HepG2 (cell line): ENCODE measurements around the gene CABLES2. TPM values are rescaled to one million over a fixed set of nuclear protein-coding genes. Genes with fewer than 3 reads are reported as not detected.

Experiments
- ATAC-seq: fragments of 200-7000 bp; cut with Tn5 transposase; 3 replicates; pipeline ENCODE4 v1.9.1; 2020; ENCODE audit warnings: mild to moderate bottlenecking, moderate library complexity
- BruUV-seq: library from RNA; stranded (reverse); fragments of 400-500 nt; replicated peaks from 2 replicates; lab custom pipeline; 2021; lab: Mats Ljungman, UMichigan
- CTCF ChIA-PET: fragments of 300-600 bp; formaldehyde crosslinking; extraction: SDS; loops from one replicate; lab custom pipeline; 2021; ENCODE audit warnings: low total read pairs, inconsistent platforms, low intra/inter-chr PET ratio; lab: Yijun Ruan, JAX
- POLR2A ChIA-PET: fragments of 350-600 bp; sonication (Branson Sonifier 250); formaldehyde crosslinking; loops from one replicate; lab custom pipeline; 2020; ENCODE audit warnings: antibody characterized with exemption, inconsistent platforms; lab: Yijun Ruan, JAX
- DNase-seq: peaks from one replicate; pipeline ENCODE4 v3.0.0-alpha.2; 2015; ENCODE audit warnings: low spot score
- FAIRE-seq: peaks from 3 replicates; lab custom pipeline; 2011; peaks lifted over from hg19 to GRCh38; lab: Jason Lieb, UNC
- H2AFZ ChIP-seq: one replicate; pipeline ENCODE4 v1.6.1; 2011; ENCODE audit warnings: low read length, inconsistent platforms
- H3K27ac ChIP-seq: fragments of 300-600 bp; 3 replicates; pipeline ENCODE4 v1.8.0; 2011; ENCODE audit warnings: mixed run types, mild to moderate bottlenecking, mixed read lengths, low read length, inconsistent platforms; ENCODE audit not compliant: insufficient read depth; ENCODE audit errors: extremely low read length
- H3K27me3 ChIP-seq, 2 experiments: fragments of 200-600 bp in 1 of 2; 2 replicates in 1 of 2; 3 replicates in 1 of 2; pipeline versions ENCODE4 v1.6.0 to v1.8.0; 2011; ENCODE audit warnings: low read length in 2 of 2, mild to moderate bottlenecking in 2 of 2, moderate library complexity in 2 of 2, inconsistent platforms in 1 of 2; ENCODE audit not compliant: insufficient read depth in 2 of 2, control insufficient read depth in 1 of 2
- H3K36me3 ChIP-seq, 2 experiments: fragments of 200-600 bp in 1 of 2; replicated peaks in 1 of 2; 2 replicates in 1 of 2; 3 replicates in 1 of 2; pipeline versions ENCODE4 v1.5.1 to v1.8.0; 2011; ENCODE audit warnings: low read length in 2 of 2, inconsistent platforms in 1 of 2; ENCODE audit not compliant: insufficient read depth in 2 of 2, control insufficient read depth in 1 of 2
- H3K4me1 ChIP-seq: 2 replicates; pipeline ENCODE4 v1.5.1; 2012; ENCODE audit warnings: low read length, inconsistent platforms; ENCODE audit not compliant: insufficient read depth
- H3K4me2 ChIP-seq: 2 replicates; pipeline ENCODE4 v1.6.0; 2011; ENCODE audit warnings: low read depth, low read length, inconsistent platforms
- H3K4me3 ChIP-seq, 3 experiments: fragments of 200-600 bp in 1 of 3; sonication (generic), shearing (Covaris generic) in 1 of 3; replicated peaks in 1 of 3; 2 replicates each; pipeline ENCODE4 v1.5.1; 2011 to 2016; ENCODE audit warnings: low read length in 3 of 3, inconsistent platforms in 2 of 3, low read depth in 2 of 3, mild to moderate bottlenecking in 2 of 3, control low read depth in 1 of 3, mixed read lengths in 1 of 3; ENCODE audit not compliant: insufficient read depth in 1 of 3
- H3K79me2 ChIP-seq: one replicate; pipeline ENCODE4 v1.6.1; 2011; ENCODE audit warnings: low read length, inconsistent platforms; ENCODE audit not compliant: insufficient read depth
- H3K9ac ChIP-seq: 2 replicates; pipeline ENCODE4 v1.6.0; 2011; ENCODE audit warnings: mild to moderate bottlenecking, low read depth, low read length, inconsistent platforms; ENCODE audit not compliant: insufficient read depth
- H3K9me3 ChIP-seq: 2 replicates; pipeline ENCODE4 v1.5.1; 2012; ENCODE audit warnings: mild to moderate bottlenecking, low read length
- H4K20me1 ChIP-seq: 2 replicates; pipeline ENCODE4 v1.6.0; 2011; ENCODE audit warnings: inconsistent platforms, mild to moderate bottlenecking, low read length, moderate library complexity; ENCODE audit not compliant: insufficient read depth
- ATF7 ChIP-seq, 2 experiments: fragments of 450-650 bp in 1 of 2; sonication (generic) in 1 of 2; formaldehyde crosslinking in 1 of 2; IDR thresholded peaks; 2 replicates each; pipeline versions ENCODE4 v1.4.0 to v1.6.1; 2016 to 2020; ENCODE audit warnings: antibody characterized with exemption in 1 of 2, mild to moderate bottlenecking in 1 of 2, missing genetic modification reagents in 1 of 2
- KDM1A ChIP-seq: IDR thresholded peaks from 2 replicates; pipeline ENCODE4 v1.6.1; 2016; ENCODE audit warnings: missing compliant biosample characterization
- MAFF ChIP-seq: IDR thresholded peaks from 2 replicates; pipeline ENCODE4 v1.6.1; 2011; ENCODE audit warnings: low read depth, low read length, improper control_type of control experiment
- MAFK ChIP-seq, 2 experiments: IDR thresholded peaks in 1 of 2; conservative IDR thresholded peaks in 1 of 2; 2 replicates each; pipeline ENCODE4 v1.6.1; 2011; ENCODE audit warnings: improper control_type of control experiment in 2 of 2, low read length in 2 of 2
- MED8 ChIP-seq: sonication (generic); formaldehyde crosslinking; IDR thresholded peaks from 2 replicates; pipeline ENCODE4 v1.8.1; 2023; ENCODE audit warnings: mild to moderate bottlenecking, missing genetic modification reagents; ENCODE audit not compliant: insufficient replicate concordance
- NAIF1 ChIP-seq: sonication (generic); formaldehyde crosslinking; IDR thresholded peaks from 2 replicates; pipeline ENCODE4 v1.5.0; 2020; ENCODE audit warnings: mild to moderate bottlenecking, missing genetic modification reagents, borderline replicate concordance
- NFAT5 ChIP-seq: sonication (generic); formaldehyde crosslinking; IDR thresholded peaks from 2 replicates; pipeline ENCODE4 v1.4.0; 2020; ENCODE audit warnings: missing genetic modification reagents
- ZBTB20 ChIP-seq: sonication (generic); formaldehyde crosslinking; IDR thresholded peaks from 2 replicates; pipeline ENCODE4 v1.8.1; 2023; ENCODE audit warnings: missing genetic modification reagents, low read depth, mild to moderate bottlenecking, borderline replicate concordance
- ZFP37 ChIP-seq: sonication (generic); formaldehyde crosslinking; IDR thresholded peaks from 2 replicates; pipeline ENCODE4 v1.4.0; 2020; ENCODE audit warnings: missing genetic modification reagents, borderline replicate concordance
- ZMYM3 ChIP-seq: sonication (generic); formaldehyde crosslinking; IDR thresholded peaks from 2 replicates; pipeline ENCODE4 v1.5.1; 2020; ENCODE audit warnings: mild to moderate bottlenecking, missing genetic modification reagents
- ZNF629 ChIP-seq: sonication (generic); formaldehyde crosslinking; conservative IDR thresholded peaks from 2 replicates; pipeline ENCODE4 v1.5.0; 2020; ENCODE audit warnings: missing genetic modification reagents
- WGBS: methylation state at CpG from one replicate; pipeline ENCODE4 v1.1.6; 2017; ENCODE audit warnings: low lambda C conversion rate; 5-methylcytosine and 5-hydroxymethylcytosine counted together
- in situ Hi-C: cut with HindIII; loops from 2 replicates; pipeline ENCODE4 v1.10.0; 2017; ENCODE audit warnings: low pct_unique_long_range_greater_than_20kb; ENCODE audit not compliant: extremely low pct_ligation_motif_present
- intact Hi-C: fragments of 100-400 bp; cut with micrococcal nuclease; formaldehyde crosslinking; loops from one replicate; pipeline ENCODE4 v1.10.0; 2022; ENCODE audit not compliant: unreplicated experiment
- polyA plus RNA-seq, 8 experiments: library from polyadenylated mRNA; depleted of rRNA in 3 of 8; stranded (reverse) in 7 of 8; unstranded in 1 of 8; fragments of >200 nt; fragmentation: Illumina TruSeq in 4 of 8; extraction: Trizol in 4 of 8; gene quantifications; 2 replicates each; pipeline versions ENCODE4 v1.2.1 to v1.2.3, GENCODE V29; 2011 to 2016; ENCODE audit warnings: low read depth in 4 of 8, missing spikeins in 1 of 8, mixed read lengths in 1 of 8; ENCODE audit not compliant: insufficient read depth in 1 of 8
- total RNA-seq, 5 experiments: library from RNA; depleted of rRNA; stranded (reverse); fragments of >200 nt; fragmentation: Illumina TruSeq; extraction: Trizol; gene quantifications; 2 replicates each; pipeline ENCODE4 v1.2.3, GENCODE V29; 2016; ENCODE audit warnings: low read depth in 1 of 5

Gene CABLES2
- total and polyA plus RNA-seq, 2 of the 13 experiments (the other 11 are each of a cell fraction or from before 2014, with no cell fraction given) = 5.2 to 9.7 TPM

GRCh38 chr20:62446888-62447869, 40.1 kb upstream of the CABLES2 start:
- BruUV-seq = no TSS peak
- TF ChIP-seq ZNF629 (CRISPR knock-in tag) (peak; percentile 79), ATF7 (IDR thresholded peaks at IDR 0.05) (no peak), ATF7 (CRISPR knock-in tag; IDR thresholded peaks at IDR 0.05) (no peak), ZMYM3 (CRISPR knock-in tag) (0 out of 2 replicates have a peak, but pooled peaks have one; percentile 33)
- FAIRE-seq = no peak

GRCh38 chr20:62446481-62446880, 39.4 kb upstream of the CABLES2 start:
- CTCF ChIA-PET = no interaction called here
- no peaks in the 10 kb centered on the region for H3K9me3 ChIP-seq
- in situ Hi-C loops = no loop called here
- no peak for TF ChIP-seq NFAT5 (CRISPR knock-in tag)
- no peak for TF ChIP-seq NAIF1 (CRISPR knock-in tag)
- TF ChIP-seq ZBTB20 (CRISPR knock-in tag) = no peak
- TF ChIP-seq MAFF = peak; percentile 61
- no peak for TF ChIP-seq KDM1A (CRISPR knock-in tag)
- TF ChIP-seq MED8 (CRISPR knock-in tag) = no peak
- no peak for TF ChIP-seq ZFP37 (CRISPR knock-in tag)
- peak; percentile 73 to 76 for TF ChIP-seq MAFK (conservative IDR thresholded peaks at IDR 0.05 in 1 of 2, IDR thresholded peaks at IDR 0.05 in 1 of 2; ENCODE audit: low read length in 2 of 2)

More at GRCh38 chr20:62446888-62447869, 40.1 kb upstream of the CABLES2 start:
- CTCF ChIA-PET = no interaction called here
- intact Hi-C loops (no loop called here), in situ Hi-C loops (no loop called here)
- no peak overlapping the region for H3K27ac ChIP-seq
- H2AFZ ChIP-seq = no peak overlapping the region
- H3K4me1 ChIP-seq = no peaks in the 10 kb centered on the region
- H3K4me2 ChIP-seq = no peak overlapping the region
- no peak for ATAC-seq
- POLR2A ChIA-PET = no interaction called here
- peaks cover 29 to 73% of the 10 kb centered on the region in 2 experiments; a peak in 4 of 5 replicates for H3K27me3 ChIP-seq
- H3K9ac ChIP-seq = no peak overlapping the region
- no peaks in the 10 kb centered on the region for H3K36me3 ChIP-seq
- 67% methylated on average over 44 of the region's 44 CpGs for WGBS
- DNase-seq = no peak
- H4K20me1 ChIP-seq = no peaks in the 10 kb centered on the region; the same call in 1 of the 2 replicates
- no peak overlapping the region for H3K4me3 ChIP-seq
- no peaks in the 10 kb centered on the region for H3K79me2 ChIP-seq
- H3K9me3 ChIP-seq = no peaks in the 10 kb centered on the region

More at GRCh38 chr20:62446481-62446880, 39.4 kb upstream of the CABLES2 start:
- ATAC-seq (no peak), DNase-seq (no peak), FAIRE-seq (no peak)
- BruUV-seq = no TSS peak
- H3K9ac ChIP-seq = no peak overlapping the region
- no peak overlapping the region for H3K4me2 ChIP-seq
- no peaks in the 10 kb centered on the region; the same call in 1 of the 2 replicates for H4K20me1 ChIP-seq
- peaks cover 31 to 77% of the 10 kb centered on the region in 2 experiments; a peak in 4 of 5 replicates for H3K27me3 ChIP-seq
- intact Hi-C loops = no loop called here
- H3K36me3 ChIP-seq = no peaks in the 10 kb centered on the region
- POLR2A ChIA-PET = no interaction called here
- no peak overlapping the region for H3K4me3 ChIP-seq
- H3K4me1 ChIP-seq = no peaks in the 10 kb centered on the region
- WGBS = 47% methylated on average over 12 of the region's 12 CpGs
- H2AFZ ChIP-seq = no peak overlapping the region
- H3K79me2 ChIP-seq = no peaks in the 10 kb centered on the region
- H3K27ac ChIP-seq = no peak overlapping the region
